CD4-positive, alpha-beta T cell treated with Interleukin-17A for 4 hours (primary cell): ENCODE measurements around the gene MEIKIN.
"Not testable (repeated sequence)": the region's sequence is repeated elsewhere in the genome, so short reads cannot be mapped to it uniquely, and the experiment has no call there.

Source experiments
- DNase-seq: peaks from one replicate; pipeline ENCODE4 v3.0.0-alpha.2; 2020; ENCODE audit warnings: mixed read lengths

Gene MEIKIN

GRCh38 chr5:131796793-131797693 is 148.4 kb downstream of the MEIKIN start, which contains the start of gene FNIP1:
Gene FNIP1, minus strand, starts transcription at chr5:131797017. Its CDS starts 96 bp downstream, at chr5:131796921.
- DNase-seq: peak; percentile 99

- peak; percentile 52 for DNase-seq
These were observed 149.3 kb downstream of the MEIKIN start for GRCh38 chr5:131795879-131796792.

GRCh38 chr5:131795228-131795627 is 150.2 kb downstream of the MEIKIN start:
- no peak for DNase-seq

- DNase-seq: no peak
These were observed 150.9 kb downstream of the MEIKIN start for GRCh38 chr5:131794586-131794985.

GRCh38 chr5:131792896-131793295 is 152.6 kb downstream of the MEIKIN start:
- DNase-seq: no peak

GRCh38 chr5:131791866-131792265 is 153.6 kb downstream of the MEIKIN start:
- no peak for DNase-seq

GRCh38 chr5:131790550-131790949 is 154.9 kb downstream of the MEIKIN start:
- no peak for DNase-seq

GRCh38 chr5:131789765-131790164 is 155.7 kb downstream of the MEIKIN start:
- DNase-seq: no peak

GRCh38 chr5:131787736-131788135 is 157.7 kb downstream of the MEIKIN start:
- no peak for DNase-seq

GRCh38 chr5:131786900-131787692 is 158.4 kb downstream of the MEIKIN start:
- DNase-seq: no peak

GRCh38 chr5:131786036-131786435 is 159.4 kb downstream of the MEIKIN start:
- DNase-seq: no peak

GRCh38 chr5:131783874-131784273 is 161.6 kb downstream of the MEIKIN start:
- no peak for DNase-seq

- no peak for DNase-seq
These were observed 162.1 kb downstream of the MEIKIN start for GRCh38 chr5:131783357-131783756.

GRCh38 chr5:131782717-131783116 is 162.7 kb downstream of the MEIKIN start:
- DNase-seq: no peak

GRCh38 chr5:131778141-131778540 is 167.3 kb downstream of the MEIKIN start:
- DNase-seq: not testable (repeated sequence)

GRCh38 chr5:131776450-131776849 is 169.0 kb downstream of the MEIKIN start:
- DNase-seq: no peak

- no peak for DNase-seq
These were observed 170.7 kb downstream of the MEIKIN start for GRCh38 chr5:131774652-131775367.

GRCh38 chr5:131773805-131774204 is 171.7 kb downstream of the MEIKIN start:
- DNase-seq: no peak

- DNase-seq: no peak
These were observed 173.8 kb downstream of the MEIKIN start for GRCh38 chr5:131771692-131772091.

- DNase-seq: no peak
These were observed 175.5 kb downstream of the MEIKIN start for GRCh38 chr5:131769961-131770360.

- no peak for DNase-seq
These were observed 176.1 kb downstream of the MEIKIN start for GRCh38 chr5:131769336-131769735.

- no peak for DNase-seq
These were observed 177.6 kb downstream of the MEIKIN start for GRCh38 chr5:131767891-131768290.
